ENCODE results near the gene RAB22A.

Gene RAB22A

GRCh38 chr20:58405504-58406291 lies 96.2 kb downstream of the RAB22A start:
- Histone ChIP-seq H3K79me2 (ENCODE audit: control insufficient read depth, insufficient read depth, low read length) (peaks cover 58% of the 10 kb centered on the region), H3K4me3 (ENCODE audit: low read length) (no peak overlapping the region), H3K23ac (ENCODE audit: low read length) (no peak overlapping the region), H3K18ac (ENCODE audit: low read length) (no peak overlapping the region), H3K79me1 (ENCODE audit: low read length) (peaks cover 34% of the 10 kb centered on the region), H4K5ac (ENCODE audit: low read length) (no peak overlapping the region), H2AK5ac (ENCODE audit: low read length) (no peak overlapping the region), H2BK5ac (ENCODE audit: low read length) (no peak overlapping the region), H3K27ac (ENCODE audit: low read depth, low read length) (no peak overlapping the region), H2BK120ac (ENCODE audit: low read depth, low read length) (no peak overlapping the region), H2BK15ac (replicated peaks; ENCODE audit: low read depth) (no peak overlapping the region), H3K36me3 (ENCODE audit: control insufficient read depth, insufficient read depth, low read length) (no peaks in the 10 kb centered on the region), H3K9ac (ENCODE audit: low read length) (no peak overlapping the region), H3K27me3 (ENCODE audit: insufficient read depth, low read length, poor library complexity) (no peaks in the 10 kb centered on the region), H3K56ac (ENCODE audit: low read length) (no peak overlapping the region), H3K4me1 (ENCODE audit: control insufficient read depth, low read depth, low read length) (peaks cover 4% of the 10 kb centered on the region), H3K4ac (ENCODE audit: low read depth, low read length) (no peak overlapping the region), H3K4me2 (ENCODE audit: low read length) (no peak overlapping the region), H4K8ac (ENCODE audit: low read depth, low read length) (no peak overlapping the region)
- no peak for DNase-seq
- no CpG with 5 or more reads among the region's 11 CpGs for WGBS (ENCODE audit: extremely low coverage, insufficient coverage, low lambda C conversion rate)

- Histone ChIP-seq H3K9ac (ENCODE audit: low read length) (no peak overlapping the region), H3K4me2 (ENCODE audit: low read length) (no peak overlapping the region), H4K8ac (ENCODE audit: low read depth, low read length) (no peak overlapping the region), H4K5ac (ENCODE audit: low read length) (no peak overlapping the region), H3K4me1 (ENCODE audit: control insufficient read depth, low read depth, low read length) (peaks cover 4% of the 10 kb centered on the region), H3K18ac (ENCODE audit: low read length) (no peak overlapping the region), H2BK15ac (replicated peaks; ENCODE audit: low read depth) (no peak overlapping the region), H2BK120ac (ENCODE audit: low read depth, low read length) (no peak overlapping the region), H2AK5ac (ENCODE audit: low read length) (no peak overlapping the region), H3K27me3 (ENCODE audit: insufficient read depth, low read length, poor library complexity) (no peaks in the 10 kb centered on the region), H3K36me3 (ENCODE audit: control insufficient read depth, insufficient read depth, low read length) (no peaks in the 10 kb centered on the region), H3K27ac (ENCODE audit: low read depth, low read length) (no peak overlapping the region), H3K4ac (ENCODE audit: low read depth, low read length) (no peak overlapping the region), H3K56ac (ENCODE audit: low read length) (no peak overlapping the region), H3K23ac (ENCODE audit: low read length) (no peak overlapping the region), H2BK5ac (ENCODE audit: low read length) (no peak overlapping the region), H3K79me1 (ENCODE audit: low read length) (peaks cover 32% of the 10 kb centered on the region), H3K4me3 (ENCODE audit: low read length) (no peak overlapping the region), H3K79me2 (ENCODE audit: control insufficient read depth, insufficient read depth, low read length) (peaks cover 57% of the 10 kb centered on the region)
- no peak for DNase-seq
- WGBS (ENCODE audit: extremely low coverage, insufficient coverage, low lambda C conversion rate), result no CpG with 5 or more reads among the region's 4 CpGs
Observed at GRCh38 chr20:58406422-58407001, 97.0 kb downstream of the RAB22A start.

- no CpG with 5 or more reads among the region's 4 CpGs for WGBS (ENCODE audit: extremely low coverage, insufficient coverage, low lambda C conversion rate)
- DNase-seq, result no peak
Observed at GRCh38 chr20:58407201-58407873, 97.8 kb downstream of the RAB22A start.

DNA sequence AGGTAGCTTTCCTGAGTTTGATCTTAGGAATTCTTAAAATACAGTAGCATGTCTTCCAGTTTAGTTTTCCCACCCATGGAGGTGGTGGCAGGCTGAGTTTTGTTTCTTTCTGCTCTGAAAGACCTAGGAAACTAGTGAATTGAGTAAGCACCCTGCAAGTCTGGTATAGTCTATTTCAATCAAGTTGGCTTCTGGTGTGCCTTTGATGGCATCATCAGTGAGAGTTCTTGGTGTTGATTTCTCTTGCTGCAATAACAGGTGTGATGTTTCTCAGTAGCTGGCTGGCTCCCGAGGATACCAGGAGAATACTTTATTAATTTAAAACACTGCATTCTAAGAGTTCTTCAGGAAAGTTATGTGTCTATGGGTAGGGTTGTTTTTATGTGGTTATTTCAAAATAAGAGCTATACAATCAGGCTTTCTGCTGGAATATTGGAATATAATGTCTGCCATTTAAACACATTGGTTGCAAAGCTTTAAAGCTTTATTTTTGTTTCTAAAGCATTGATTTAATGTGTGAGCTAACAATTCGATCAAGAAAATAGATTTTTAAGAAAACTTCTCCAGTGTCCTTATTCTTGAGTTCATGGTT lies 98.5 kb downstream of the RAB22A start:
- H3K4ac ChIP-seq (ENCODE audit: low read depth, low read length), result no peak overlapping the region
- peaks cover 45% of the 10 kb centered on the region for H3K79me2 ChIP-seq (ENCODE audit: control insufficient read depth, insufficient read depth, low read length)
- no peaks in the 10 kb centered on the region for H3K27me3 ChIP-seq (ENCODE audit: insufficient read depth, low read length, poor library complexity)
- H3K56ac ChIP-seq (ENCODE audit: low read length), result no peak overlapping the region
- peaks cover 4% of the 10 kb centered on the region for H3K4me1 ChIP-seq (ENCODE audit: control insufficient read depth, low read depth, low read length)
- no peak overlapping the region for H3K27ac ChIP-seq (ENCODE audit: low read depth, low read length)
- no peak overlapping the region for H2BK5ac ChIP-seq (ENCODE audit: low read length)
- H3K4me3 ChIP-seq (ENCODE audit: low read length), result no peak overlapping the region
- no peak overlapping the region for H3K23ac ChIP-seq (ENCODE audit: low read length)
- H2BK120ac ChIP-seq (ENCODE audit: low read depth, low read length), result no peak overlapping the region
- H3K36me3 ChIP-seq (ENCODE audit: control insufficient read depth, insufficient read depth, low read length), result no peaks in the 10 kb centered on the region
- WGBS (ENCODE audit: extremely low coverage, insufficient coverage, low lambda C conversion rate), result no CpG with 5 or more reads among the region's 2 CpGs
- H4K5ac ChIP-seq (ENCODE audit: low read length), result no peak overlapping the region
- no peak for DNase-seq
- no peak overlapping the region for H3K18ac ChIP-seq (ENCODE audit: low read length)
- no peak overlapping the region for H3K4me2 ChIP-seq (ENCODE audit: low read length)
- H2BK15ac ChIP-seq (replicated peaks; ENCODE audit: low read depth), result no peak overlapping the region
- peaks cover 27% of the 10 kb centered on the region for H3K79me1 ChIP-seq (ENCODE audit: low read length)
- no peak overlapping the region for H3K9ac ChIP-seq (ENCODE audit: low read length)
- no peak overlapping the region for H4K8ac ChIP-seq (ENCODE audit: low read depth, low read length)
- H2AK5ac ChIP-seq (ENCODE audit: low read length), result no peak overlapping the region

More at GRCh38 chr20:58407201-58407873, 97.8 kb downstream of the RAB22A start:
- no peak overlapping the region for H2BK5ac ChIP-seq (ENCODE audit: low read length)
- no peak overlapping the region for H3K4me2 ChIP-seq (ENCODE audit: low read length)
- H3K4me1 ChIP-seq (ENCODE audit: control insufficient read depth, low read depth, low read length), result peaks cover 4% of the 10 kb centered on the region
- H3K36me3 ChIP-seq (ENCODE audit: control insufficient read depth, insufficient read depth, low read length), result no peaks in the 10 kb centered on the region
- H3K4ac ChIP-seq (ENCODE audit: low read depth, low read length), result no peak overlapping the region
- H3K23ac ChIP-seq (ENCODE audit: low read length), result no peak overlapping the region
- H3K79me1 ChIP-seq (ENCODE audit: low read length), result peaks cover 30% of the 10 kb centered on the region
- H4K8ac ChIP-seq (ENCODE audit: low read depth, low read length), result no peak overlapping the region
- no peak overlapping the region for H2BK15ac ChIP-seq (replicated peaks; ENCODE audit: low read depth)
- no peak overlapping the region for H3K56ac ChIP-seq (ENCODE audit: low read length)
- no peaks in the 10 kb centered on the region for H3K27me3 ChIP-seq (ENCODE audit: insufficient read depth, low read length, poor library complexity)
- H4K5ac ChIP-seq (ENCODE audit: low read length), result no peak overlapping the region
- H3K4me3 ChIP-seq (ENCODE audit: low read length), result no peak overlapping the region
- H3K18ac ChIP-seq (ENCODE audit: low read length), result no peak overlapping the region
- H2AK5ac ChIP-seq (ENCODE audit: low read length), result no peak overlapping the region
- no peak overlapping the region for H3K9ac ChIP-seq (ENCODE audit: low read length)
- H2BK120ac ChIP-seq (ENCODE audit: low read depth, low read length), result no peak overlapping the region
- no peak overlapping the region for H3K27ac ChIP-seq (ENCODE audit: low read depth, low read length)
- H3K79me2 ChIP-seq (ENCODE audit: control insufficient read depth, insufficient read depth, low read length), result peaks cover 49% of the 10 kb centered on the region

- Histone ChIP-seq H3K79me2 (ENCODE audit: control insufficient read depth, insufficient read depth, low read length) (peaks cover 38% of the 10 kb centered on the region), H3K36me3 (ENCODE audit: control insufficient read depth, insufficient read depth, low read length) (no peaks in the 10 kb centered on the region), H3K9ac (ENCODE audit: low read length) (no peak overlapping the region), H3K4me1 (ENCODE audit: control insufficient read depth, low read depth, low read length) (peaks cover 4% of the 10 kb centered on the region), H3K4me2 (ENCODE audit: low read length) (no peak overlapping the region), H3K27me3 (ENCODE audit: insufficient read depth, low read length, poor library complexity) (no peaks in the 10 kb centered on the region), H3K79me1 (ENCODE audit: low read length) (peaks cover 21% of the 10 kb centered on the region), H2AK5ac (ENCODE audit: low read length) (no peak overlapping the region), H3K27ac (ENCODE audit: low read depth, low read length) (no peak overlapping the region), H2BK5ac (ENCODE audit: low read length) (no peak overlapping the region), H4K5ac (ENCODE audit: low read length) (no peak overlapping the region), H3K23ac (ENCODE audit: low read length) (no peak overlapping the region), H4K8ac (ENCODE audit: low read depth, low read length) (no peak overlapping the region), H3K4ac (ENCODE audit: low read depth, low read length) (no peak overlapping the region), H3K4me3 (ENCODE audit: low read length) (no peak overlapping the region), H3K18ac (ENCODE audit: low read length) (no peak overlapping the region), H2BK120ac (ENCODE audit: low read depth, low read length) (no peak overlapping the region), H2BK15ac (replicated peaks; ENCODE audit: low read depth) (no peak overlapping the region), H3K56ac (ENCODE audit: low read length) (no peak overlapping the region)
- DNase-seq, result no peak
- no CpG with 5 or more reads among the region's 3 CpGs for WGBS (ENCODE audit: extremely low coverage, insufficient coverage, low lambda C conversion rate)
Observed at GRCh38 chr20:58408603-58409246, 99.2 kb downstream of the RAB22A start.
